IMR-90 (cell line): ENCODE results near the gene RNU6-8.

Source experiments
- BHLHE40 ChIP-seq: fragments of 150-350 bp; IDR thresholded peaks from 2 replicates; pipeline ENCODE4 v1.6.1; 2016; ENCODE audit warnings: mild to moderate bottlenecking, low read depth, low read length
- CEBPB ChIP-seq: IDR thresholded peaks from 2 replicates; pipeline ENCODE4 v1.6.1; 2012; ENCODE audit warnings: low read depth, low read length, improper control_type of control experiment
- CHD1 ChIP-seq: IDR thresholded peaks from 2 replicates; pipeline ENCODE4 v1.6.1; 2012; ENCODE audit warnings: low read depth, low read length, improper control_type of control experiment
- FOS ChIP-seq: fragments of 150-350 bp; IDR thresholded peaks from 2 replicates; pipeline ENCODE4 v1.6.1; 2016; ENCODE audit warnings: low read depth, low read length
- POLR2A ChIP-seq: IDR thresholded peaks from 2 replicates; pipeline ENCODE4 v1.6.1; 2012; ENCODE audit warnings: mild to moderate bottlenecking, low read depth, low read length
- RAD21 ChIP-seq: IDR thresholded peaks from 2 replicates; pipeline ENCODE4 v1.6.1; 2012; ENCODE audit warnings: low read length, improper control_type of control experiment
- SMC3 ChIP-seq: fragments of 150-350 bp; IDR thresholded peaks from 2 replicates; pipeline ENCODE4 v1.6.1; 2016; ENCODE audit warnings: low read depth, mild to moderate bottlenecking, antibody characterized with exemption, low read length, moderate library complexity
- TF ChIP-seq, protein P1 (sequence below): conservative IDR thresholded peaks from 2 replicates; pipeline ENCODE4 v1.5.1; 2012; ENCODE audit warnings: mild to moderate bottlenecking, low read depth, low read length, improper control_type of control experiment
- TF ChIP-seq, protein P2 (sequence below): fragments of 150-350 bp; IDR thresholded peaks from 2 replicates; pipeline ENCODE4 v1.6.1; 2017; ENCODE audit warnings: mild to moderate bottlenecking, antibody characterized with exemption, low read length, low read depth
- TF ChIP-seq, protein P3 (sequence below): fragments of 150-350 bp; IDR thresholded peaks from 2 replicates; pipeline ENCODE4 v1.6.1; 2016; ENCODE audit warnings: low read depth, mild to moderate bottlenecking, low read length, moderate library complexity, borderline replicate concordance

DNA sequence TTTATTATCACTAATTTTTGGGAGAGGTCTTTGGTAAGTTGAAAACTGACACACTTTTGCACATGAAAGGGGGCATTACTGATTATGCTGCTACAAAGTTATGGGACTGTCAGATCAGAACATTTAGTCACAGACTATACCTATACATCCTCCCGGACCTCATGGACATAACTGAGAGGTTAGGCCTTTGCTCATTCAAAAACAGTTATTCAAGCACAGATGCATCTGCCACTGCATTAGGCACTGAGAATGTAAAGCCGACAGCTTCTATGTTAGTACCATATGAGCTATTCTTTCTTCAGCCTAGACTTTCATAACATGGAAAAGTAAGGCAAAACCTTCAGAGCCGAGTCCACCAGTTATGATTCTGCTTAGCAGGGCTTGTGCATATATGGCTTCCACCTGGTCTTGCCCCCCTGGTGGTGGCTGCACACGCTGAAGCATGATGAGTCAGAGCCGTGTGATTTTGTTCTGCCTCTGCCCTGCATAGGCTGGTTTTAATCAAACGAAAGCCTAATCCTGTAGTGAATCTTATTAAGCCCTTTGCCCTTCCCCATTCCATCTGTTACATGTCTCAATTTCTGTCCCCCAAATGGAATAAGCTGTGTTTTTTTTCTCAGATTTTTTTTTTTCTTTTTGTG is 21.8 kb upstream of the RNU6-8 start:
- TF ChIP-seq, protein P1, sequence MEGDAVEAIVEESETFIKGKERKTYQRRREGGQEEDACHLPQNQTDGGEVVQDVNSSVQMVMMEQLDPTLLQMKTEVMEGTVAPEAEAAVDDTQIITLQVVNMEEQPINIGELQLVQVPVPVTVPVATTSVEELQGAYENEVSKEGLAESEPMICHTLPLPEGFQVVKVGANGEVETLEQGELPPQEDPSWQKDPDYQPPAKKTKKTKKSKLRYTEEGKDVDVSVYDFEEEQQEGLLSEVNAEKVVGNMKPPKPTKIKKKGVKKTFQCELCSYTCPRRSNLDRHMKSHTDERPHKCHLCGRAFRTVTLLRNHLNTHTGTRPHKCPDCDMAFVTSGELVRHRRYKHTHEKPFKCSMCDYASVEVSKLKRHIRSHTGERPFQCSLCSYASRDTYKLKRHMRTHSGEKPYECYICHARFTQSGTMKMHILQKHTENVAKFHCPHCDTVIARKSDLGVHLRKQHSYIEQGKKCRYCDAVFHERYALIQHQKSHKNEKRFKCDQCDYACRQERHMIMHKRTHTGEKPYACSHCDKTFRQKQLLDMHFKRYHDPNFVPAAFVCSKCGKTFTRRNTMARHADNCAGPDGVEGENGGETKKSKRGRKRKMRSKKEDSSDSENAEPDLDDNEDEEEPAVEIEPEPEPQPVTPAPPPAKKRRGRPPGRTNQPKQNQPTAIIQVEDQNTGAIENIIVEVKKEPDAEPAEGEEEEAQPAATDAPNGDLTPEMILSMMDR = peak; percentile 39
- TF ChIP-seq SMC3 (0 out of 2 replicates have a peak, but pooled peaks have one; percentile 3), BHLHE40 (no peak), RAD21 (no peak), POLR2A (no peak), CHD1 (no peak), FOS (no peak), CEBPB (no peak)
- TF ChIP-seq, protein P2, sequence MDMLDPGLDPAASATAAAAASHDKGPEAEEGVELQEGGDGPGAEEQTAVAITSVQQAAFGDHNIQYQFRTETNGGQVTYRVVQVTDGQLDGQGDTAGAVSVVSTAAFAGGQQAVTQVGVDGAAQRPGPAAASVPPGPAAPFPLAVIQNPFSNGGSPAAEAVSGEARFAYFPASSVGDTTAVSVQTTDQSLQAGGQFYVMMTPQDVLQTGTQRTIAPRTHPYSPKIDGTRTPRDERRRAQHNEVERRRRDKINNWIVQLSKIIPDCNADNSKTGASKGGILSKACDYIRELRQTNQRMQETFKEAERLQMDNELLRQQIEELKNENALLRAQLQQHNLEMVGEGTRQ = no peak
- TF ChIP-seq, protein P3, sequence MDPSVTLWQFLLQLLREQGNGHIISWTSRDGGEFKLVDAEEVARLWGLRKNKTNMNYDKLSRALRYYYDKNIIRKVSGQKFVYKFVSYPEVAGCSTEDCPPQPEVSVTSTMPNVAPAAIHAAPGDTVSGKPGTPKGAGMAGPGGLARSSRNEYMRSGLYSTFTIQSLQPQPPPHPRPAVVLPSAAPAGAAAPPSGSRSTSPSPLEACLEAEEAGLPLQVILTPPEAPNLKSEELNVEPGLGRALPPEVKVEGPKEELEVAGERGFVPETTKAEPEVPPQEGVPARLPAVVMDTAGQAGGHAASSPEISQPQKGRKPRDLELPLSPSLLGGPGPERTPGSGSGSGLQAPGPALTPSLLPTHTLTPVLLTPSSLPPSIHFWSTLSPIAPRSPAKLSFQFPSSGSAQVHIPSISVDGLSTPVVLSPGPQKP = no peak
